ENCODE results near the gene JPH4.

JPH4 gene

DNA sequence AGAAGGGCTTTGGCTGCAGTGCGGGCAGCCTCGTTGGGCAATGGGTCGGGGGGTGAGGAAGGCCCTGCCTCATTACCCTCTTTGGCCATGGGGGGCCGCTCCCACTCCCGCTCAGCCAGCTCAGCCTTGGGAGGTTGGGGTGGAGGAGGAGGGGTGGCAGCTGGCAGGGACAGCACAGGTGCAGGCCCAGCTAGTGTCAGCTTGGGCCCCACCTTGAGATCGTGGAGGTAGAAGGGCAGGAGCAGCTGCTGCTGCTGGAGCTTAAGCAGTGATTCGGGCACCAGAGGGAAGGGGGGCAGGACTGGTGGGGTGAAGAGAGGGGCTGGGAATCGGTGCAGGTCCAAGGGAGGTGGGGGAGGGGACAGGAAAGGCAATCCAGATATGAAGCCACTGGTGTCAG, 53.0 kb downstream of the JPH4 start:
- DNase-seq (ENCODE audit: low spot score) = no peak

- DNase-seq (ENCODE audit: low spot score) = no peak
These were observed 53.6 kb downstream of the JPH4 start for GRCh38 chr14:23524954-23525353.

GRCh38 chr14:23523229-23524016, 55.2 kb downstream of the JPH4 start:
- DNase-seq (ENCODE audit: low spot score) = no peak

GRCh38 chr14:23522643-23523198, 55.9 kb downstream of the JPH4 start:
- DNase-seq (ENCODE audit: low spot score) = no peak

DNA sequence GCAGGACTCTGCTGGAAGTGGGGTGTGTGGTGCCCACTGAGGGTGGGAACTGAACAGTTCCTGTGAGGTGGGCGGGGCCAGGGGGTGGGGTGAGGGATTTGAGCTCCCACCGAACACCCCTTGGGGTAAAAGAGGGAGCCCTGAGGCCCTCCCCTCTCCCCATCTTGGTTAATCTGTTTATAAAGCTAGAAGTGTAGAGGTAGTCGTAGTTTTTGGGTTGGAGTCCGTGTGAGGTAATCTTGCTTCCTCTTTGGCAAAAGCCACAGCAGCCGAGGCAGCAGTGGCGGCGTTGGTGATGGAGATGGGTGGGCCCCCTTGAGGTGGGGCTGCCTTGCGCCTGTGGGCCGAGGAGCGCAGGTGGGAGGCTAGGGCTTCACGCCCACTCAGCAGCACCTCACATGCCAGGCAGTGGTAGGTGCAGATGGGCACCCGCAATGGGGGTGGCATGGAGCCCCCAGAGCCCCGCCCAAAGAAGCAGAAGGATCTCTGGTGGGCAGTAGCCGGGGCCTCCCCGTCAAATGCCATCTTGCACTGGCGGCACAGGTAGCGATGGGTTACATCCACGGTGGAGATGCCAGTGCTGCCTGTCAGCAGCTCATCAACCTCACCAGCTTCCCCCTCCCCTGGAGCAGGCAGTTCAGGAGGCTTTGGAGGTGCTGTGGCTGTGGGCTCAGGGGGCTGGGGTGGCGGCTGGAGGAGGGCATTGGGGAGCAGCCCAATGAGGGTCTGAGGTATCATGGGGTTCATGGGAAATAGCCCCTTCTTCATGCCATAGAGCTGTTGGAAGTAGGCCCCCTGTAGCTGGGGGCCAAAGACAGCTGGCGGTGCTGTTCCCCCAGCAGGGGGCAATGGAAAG, 56.6 kb downstream of the JPH4 start:
- DNase-seq (ENCODE audit: low spot score) = no peak

- no peak for DNase-seq (ENCODE audit: low spot score)
These were observed 57.6 kb downstream of the JPH4 start for GRCh38 chr14:23520899-23521533.

DNA sequence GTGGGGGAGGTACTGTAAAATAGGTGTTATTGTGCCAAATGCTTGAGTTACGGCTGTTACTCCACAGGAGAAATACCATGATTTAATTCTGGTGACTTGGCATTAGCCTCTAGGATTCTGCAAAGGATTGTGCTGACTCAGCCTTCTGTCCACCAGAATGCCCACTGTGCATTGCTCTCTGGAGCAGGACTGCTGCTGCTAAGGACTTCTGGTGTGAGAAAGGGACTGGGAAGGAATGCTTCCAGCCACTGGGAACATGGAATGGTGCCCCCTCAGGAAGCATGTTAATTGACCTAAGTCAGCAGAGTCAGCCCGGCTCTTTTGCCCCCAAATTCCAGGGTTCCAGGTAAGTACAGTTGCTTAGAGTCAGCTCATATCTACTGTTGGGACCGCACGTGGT, 59.9 kb downstream of the JPH4 start:
- DNase-seq (ENCODE audit: low spot score) = no peak
